WI38 (cell line): ENCODE results near the gene KCNN2.
A peak's percentile ranks its signal among the peaks of the same experiment; 100 is the strongest.

ENCODE experiments used
- H3K4me3 ChIP-seq: 2 replicates; pipeline ENCODE4 v1.5.1; 2011; ENCODE audit warnings: low read depth, mild to moderate bottlenecking, control low read depth, low read length
- TF ChIP-seq, protein P1 (sequence below): IDR thresholded peaks from 2 replicates; pipeline ENCODE4 v1.5.1; 2012; ENCODE audit warnings: low read depth, mild to moderate bottlenecking, control low read depth, low read length

KCNN2 gene

DNA sequence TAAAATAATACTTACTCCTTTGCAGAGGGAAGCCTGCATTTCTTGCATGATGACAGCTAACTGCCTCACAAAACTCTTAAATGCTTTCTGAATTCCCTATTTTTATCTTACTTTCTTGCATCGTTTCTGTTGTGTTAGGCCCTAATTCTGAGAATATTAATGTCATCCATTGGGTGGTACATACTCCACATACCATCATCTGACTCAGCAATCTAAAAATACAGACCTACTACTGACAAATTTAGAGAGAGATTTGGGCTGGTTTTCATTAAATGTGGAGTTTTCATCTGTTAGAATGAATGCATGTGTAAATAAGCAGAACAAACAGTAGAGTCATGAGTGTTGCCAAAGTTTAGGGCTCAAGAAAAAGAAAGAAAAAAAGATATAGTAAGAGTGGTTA is 26.5 kb upstream of the KCNN2 start:
- no peak overlapping the region for H3K4me3 ChIP-seq
- TF ChIP-seq, protein P1, sequence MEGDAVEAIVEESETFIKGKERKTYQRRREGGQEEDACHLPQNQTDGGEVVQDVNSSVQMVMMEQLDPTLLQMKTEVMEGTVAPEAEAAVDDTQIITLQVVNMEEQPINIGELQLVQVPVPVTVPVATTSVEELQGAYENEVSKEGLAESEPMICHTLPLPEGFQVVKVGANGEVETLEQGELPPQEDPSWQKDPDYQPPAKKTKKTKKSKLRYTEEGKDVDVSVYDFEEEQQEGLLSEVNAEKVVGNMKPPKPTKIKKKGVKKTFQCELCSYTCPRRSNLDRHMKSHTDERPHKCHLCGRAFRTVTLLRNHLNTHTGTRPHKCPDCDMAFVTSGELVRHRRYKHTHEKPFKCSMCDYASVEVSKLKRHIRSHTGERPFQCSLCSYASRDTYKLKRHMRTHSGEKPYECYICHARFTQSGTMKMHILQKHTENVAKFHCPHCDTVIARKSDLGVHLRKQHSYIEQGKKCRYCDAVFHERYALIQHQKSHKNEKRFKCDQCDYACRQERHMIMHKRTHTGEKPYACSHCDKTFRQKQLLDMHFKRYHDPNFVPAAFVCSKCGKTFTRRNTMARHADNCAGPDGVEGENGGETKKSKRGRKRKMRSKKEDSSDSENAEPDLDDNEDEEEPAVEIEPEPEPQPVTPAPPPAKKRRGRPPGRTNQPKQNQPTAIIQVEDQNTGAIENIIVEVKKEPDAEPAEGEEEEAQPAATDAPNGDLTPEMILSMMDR: no peak

DNA sequence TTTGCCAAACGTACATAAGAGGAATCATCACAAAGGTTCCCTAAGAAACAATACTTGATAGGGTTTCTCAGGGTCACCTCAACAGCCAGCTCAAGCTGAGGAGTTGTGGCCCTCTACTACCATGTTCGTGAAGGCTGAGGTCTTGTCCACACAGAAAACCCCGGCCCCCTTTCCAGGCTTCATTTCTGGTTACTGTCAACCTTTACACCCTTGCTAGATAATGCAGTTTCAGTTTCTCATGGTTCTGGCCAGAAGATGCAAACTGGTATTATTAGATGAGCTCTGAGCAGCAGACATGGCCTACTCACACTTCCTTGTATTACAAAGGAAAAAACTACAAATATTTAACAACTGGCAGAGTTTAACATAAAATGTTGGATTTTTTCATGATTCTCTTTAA is 22.8 kb upstream of the KCNN2 start:
- TF ChIP-seq, protein P1: no peak
- H3K4me3 ChIP-seq: no peak overlapping the region

DNA sequence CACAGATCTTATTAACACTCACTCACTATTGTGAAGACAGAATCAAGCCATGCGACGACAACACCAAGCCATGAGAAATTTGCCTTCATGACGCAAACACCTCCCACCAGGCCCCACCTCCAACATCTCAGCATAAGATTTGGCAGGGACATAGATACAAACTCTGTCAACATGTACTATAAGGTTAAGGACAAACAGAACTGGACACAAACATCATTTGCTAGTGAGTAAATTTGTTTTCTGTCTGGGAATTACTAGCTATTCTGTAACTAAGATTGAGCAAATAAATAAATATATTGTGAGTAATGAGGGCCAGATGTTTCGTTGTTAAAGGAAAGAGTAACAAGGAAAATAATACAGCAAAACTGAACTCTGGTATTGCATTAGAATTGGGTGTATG is 15.7 kb upstream of the KCNN2 start:
- TF ChIP-seq, protein P1: no peak
- H3K4me3 ChIP-seq: no peak overlapping the region

DNA sequence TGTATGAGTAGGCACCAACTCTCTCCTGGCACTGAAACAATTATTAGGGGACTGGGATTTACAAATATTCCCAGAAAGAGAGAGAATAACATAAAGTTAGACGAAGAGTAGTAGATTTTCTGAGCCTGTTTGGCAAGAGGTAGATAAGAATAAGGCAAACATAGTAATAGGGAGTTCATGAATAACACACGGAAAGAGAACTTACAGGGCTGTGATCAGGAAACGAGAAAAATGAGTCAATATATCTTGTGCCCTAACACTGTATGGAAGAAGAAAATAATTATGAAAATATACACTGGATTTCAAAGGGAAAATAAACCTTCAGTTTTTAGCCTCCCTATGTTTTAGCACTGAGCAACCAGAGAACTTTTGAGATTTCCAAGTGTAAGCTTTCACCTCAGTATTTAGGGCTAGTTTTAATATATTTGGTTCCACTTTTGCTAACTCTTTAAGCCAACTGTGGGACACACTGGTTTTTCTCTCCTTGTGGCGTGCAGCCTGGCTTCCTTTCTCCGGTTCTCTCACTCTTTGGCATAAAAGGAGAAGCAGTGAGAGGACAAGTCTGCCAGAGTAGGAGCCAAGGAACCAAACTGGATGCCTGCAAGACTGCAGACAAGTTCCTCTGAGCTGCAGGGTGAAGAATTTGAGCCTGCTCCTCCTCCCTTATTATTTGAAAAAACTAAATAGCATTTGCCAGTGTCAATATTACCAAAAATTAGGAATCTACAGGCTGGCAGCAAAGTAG is 6.6 kb upstream of the KCNN2 start:
- H3K4me3 ChIP-seq: no peak overlapping the region

DNA sequence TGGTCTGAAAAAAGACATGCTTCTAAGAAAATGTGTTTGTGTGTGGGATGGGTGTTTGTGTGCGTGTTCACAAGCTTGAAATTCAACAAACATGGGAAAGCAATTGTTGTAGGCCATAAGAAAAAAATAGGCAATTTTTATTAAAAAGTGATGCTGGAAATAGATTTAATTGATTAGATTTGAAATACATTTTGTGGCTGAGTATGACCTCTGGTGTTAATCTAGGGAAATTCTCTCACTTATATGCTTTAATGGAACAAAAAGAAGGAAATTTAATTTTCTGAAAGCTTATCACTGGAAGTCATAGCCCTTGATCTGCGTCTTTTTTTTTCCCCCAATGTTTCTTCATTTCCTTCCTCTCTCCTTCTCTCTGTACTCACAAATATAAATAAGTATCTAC is 3.5 kb upstream of the KCNN2 start:
- no peak overlapping the region for H3K4me3 ChIP-seq
- TF ChIP-seq, protein P1: no peak; the same call in 1 of the 2 replicates

More for the DNA sequence above, 6.6 kb upstream of the KCNN2 start:
- TF ChIP-seq, protein P1: no peak

DNA sequence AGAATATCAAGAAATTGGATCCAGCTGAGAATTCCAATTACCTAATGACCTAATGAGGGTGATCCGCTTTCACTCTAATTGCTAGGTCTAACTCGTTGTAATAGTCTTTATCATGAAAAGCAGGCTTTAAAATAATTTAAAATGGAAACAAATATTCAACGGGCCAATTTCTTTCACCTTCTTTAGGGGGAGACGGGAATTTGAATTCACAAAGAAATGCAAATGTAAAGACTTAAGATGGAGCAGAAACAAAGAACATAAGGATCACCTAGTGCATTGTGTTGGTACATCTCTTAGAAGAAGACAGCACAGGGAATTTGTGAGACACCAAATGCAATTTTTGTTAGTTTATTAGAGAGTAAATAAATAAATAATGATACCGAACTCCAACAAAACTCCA is 1.5 kb upstream of the KCNN2 start:
- H3K4me3 ChIP-seq: peak overlapping the region; percentile 59
- TF ChIP-seq, protein P1: no peak

DNA sequence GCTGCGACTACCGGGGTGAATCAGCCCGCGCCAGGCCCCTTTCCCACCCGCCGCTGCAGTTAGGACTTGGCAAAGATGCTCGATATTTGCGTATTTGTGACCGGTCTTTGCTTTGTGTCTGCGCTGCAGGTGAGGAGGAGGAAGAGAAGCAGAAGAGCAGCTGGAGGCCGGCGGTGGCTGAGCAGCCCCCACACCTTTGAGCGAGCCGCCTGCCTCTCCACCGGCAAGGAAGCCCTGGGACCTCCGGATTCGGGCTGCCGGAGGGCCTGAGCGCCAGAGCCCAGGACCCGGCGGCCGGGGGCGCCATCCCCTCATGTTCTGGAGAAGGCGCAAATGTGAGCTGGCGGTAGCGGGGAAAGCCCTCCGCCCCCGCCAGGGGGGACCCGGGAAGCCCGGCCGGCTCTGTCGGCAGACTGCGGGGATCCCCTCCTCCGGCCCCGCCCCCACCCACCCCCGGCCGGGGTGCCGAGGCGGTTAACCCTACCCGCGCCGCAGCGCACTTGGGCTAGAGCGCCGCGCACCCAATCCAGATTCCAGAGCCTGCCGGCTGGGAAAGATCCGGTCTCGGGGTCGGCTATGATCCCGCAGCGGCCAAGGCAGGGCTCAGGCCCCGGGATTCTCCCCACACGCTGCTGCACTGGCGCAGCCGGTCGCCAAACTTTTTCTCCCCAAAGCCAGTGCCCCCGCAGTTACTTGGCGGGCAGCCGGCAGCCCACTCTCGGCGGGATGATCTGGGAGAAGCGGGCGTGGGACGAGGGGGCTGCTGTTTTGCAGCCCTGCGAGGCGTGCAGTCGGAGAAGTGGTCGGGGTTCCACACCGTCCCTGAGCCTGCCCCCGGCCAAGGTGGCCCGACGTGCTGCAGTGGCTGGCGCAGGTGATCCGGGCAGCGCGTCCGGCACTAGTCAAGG is 800 bp upstream of the KCNN2 start:
- TF ChIP-seq, protein P1: peak; percentile 19; the same call in 1 of the 2 replicates
- H3K4me3 ChIP-seq: peak overlapping the region; percentile 59
